Cortex of kidney (tissue), 1 donor: ENCODE measurements around the gene ACVR1.

Experiments
- DNase-seq: peaks from one replicate; lab custom pipeline; 2025; lab: John Stamatoyannopoulos, UW

ACVR1 gene

GRCh38 chr2:157853211-157853610, 22.9 kb downstream of the ACVR1 start:
- DNase-seq = no peak

- DNase-seq = no peak
Observed at GRCh38 chr2:157849591-157849990, 26.5 kb downstream of the ACVR1 start.

DNA sequence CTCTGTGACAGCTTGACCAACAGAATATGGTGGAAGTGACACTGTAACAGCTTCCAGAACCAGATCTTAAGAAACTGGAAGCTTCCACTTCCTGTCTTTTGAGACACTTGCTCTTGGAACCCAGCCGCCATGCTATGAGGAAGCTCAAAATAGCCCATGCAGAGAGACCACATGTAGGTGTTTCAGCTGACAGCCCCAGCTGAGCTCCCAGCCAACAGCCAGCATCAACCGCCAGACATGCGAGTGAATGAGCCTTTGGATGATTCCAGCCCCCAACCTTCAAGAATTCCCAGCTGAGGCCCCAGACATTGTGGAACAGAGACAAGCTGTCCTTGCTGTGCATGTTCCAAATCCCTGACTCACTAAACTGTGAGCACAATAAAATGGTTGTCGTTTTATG, 27.9 kb downstream of the ACVR1 start:
- DNase-seq = no peak

DNA sequence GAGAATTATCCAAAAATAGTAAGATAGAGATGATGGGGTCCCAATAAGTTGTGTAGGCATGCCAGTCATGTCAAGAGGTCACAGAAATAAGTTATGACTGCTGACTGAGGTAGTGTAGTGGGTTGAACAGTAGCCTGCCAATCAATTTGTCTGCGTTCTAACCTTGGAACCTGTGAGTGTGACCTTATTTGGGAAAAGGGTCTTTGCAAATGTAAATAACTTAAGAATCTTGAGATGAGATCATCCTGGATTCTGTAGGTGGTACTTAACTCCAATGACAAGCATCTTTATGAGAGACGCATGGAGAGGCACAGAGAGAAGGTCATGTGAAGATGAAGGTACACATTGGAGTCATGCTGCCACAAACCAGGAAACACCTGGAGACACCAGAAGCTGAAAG, 31.0 kb downstream of the ACVR1 start:
- no peak for DNase-seq

DNA sequence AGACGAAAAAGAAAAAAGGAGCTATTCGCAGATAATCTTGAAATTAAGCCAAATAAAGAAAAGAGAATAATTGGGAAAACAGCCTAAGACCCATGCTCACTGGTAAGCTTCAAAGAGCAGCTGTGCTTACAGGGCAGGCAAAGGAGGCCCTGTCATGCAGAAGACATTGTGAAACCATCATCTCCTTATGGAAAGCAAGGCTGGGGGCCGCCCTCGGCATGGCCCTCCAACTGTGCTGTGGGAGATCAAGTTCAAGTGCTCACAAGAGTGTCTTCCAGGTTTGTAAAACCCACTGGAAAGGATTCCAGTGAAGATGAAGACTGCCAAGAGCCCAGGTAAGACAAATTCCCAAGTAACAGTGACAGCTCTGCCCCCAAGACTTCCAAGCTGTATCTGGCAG, 32.2 kb downstream of the ACVR1 start:
- DNase-seq = no peak

DNA sequence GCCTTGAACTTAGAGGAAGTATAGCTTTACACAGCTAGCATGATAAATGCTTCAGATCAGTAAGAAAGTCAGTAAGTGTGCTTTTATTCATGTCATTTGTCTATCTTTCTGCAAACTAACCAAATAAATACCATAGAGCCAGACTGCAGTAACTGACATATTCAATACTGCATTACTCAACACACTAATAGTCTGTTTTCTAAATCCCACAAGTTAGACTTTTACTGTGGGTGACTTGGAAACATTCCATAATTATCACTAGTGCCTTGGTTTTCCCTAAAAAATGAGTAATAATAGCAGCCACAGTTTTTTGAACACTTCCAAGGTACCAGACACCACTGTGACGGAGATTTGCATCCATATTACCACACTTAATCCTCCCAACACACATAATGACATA, 33.0 kb downstream of the ACVR1 start:
- no peak for DNase-seq

DNA sequence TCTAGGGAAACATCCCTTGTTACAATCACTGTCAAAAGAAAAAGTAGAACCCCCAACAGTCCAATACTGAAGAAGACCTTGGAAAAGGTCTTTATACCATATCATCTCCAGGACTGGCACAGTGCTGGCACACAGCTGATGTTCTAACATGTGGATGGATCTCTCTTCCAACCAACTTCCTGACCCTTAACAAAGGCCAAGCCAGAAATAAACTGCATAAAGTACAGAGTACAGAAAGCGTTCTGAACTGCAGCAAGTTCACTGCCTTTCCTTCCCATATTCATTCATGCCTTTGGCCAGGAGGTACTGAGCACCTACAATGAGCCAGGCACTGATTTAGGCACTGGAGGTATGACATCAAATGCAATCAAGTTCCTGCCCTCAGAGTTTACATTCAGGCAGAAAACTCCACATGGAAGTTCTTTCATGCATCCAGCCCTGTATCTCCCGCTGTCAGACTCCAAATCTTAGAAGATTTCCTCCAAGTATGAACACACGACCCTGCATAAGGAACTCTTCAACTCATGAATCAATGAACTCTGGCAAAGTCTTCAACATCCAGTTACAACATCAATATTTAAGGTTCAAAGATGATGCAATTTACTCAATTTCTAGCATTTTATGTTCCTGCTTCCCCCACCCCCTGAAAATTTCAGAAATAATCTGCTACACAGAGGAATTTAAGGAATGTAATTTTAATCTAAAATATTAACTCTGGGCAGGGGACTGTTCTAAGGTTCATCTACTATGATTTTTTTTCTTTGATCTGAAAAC, 33.8 kb downstream of the ACVR1 start:
- no peak for DNase-seq

GRCh38 chr2:157841485-157841884, 34.6 kb downstream of the ACVR1 start:
- DNase-seq = no peak

- DNase-seq = no peak
Observed at GRCh38 chr2:157840568-157841156, 35.5 kb downstream of the ACVR1 start.

DNA sequence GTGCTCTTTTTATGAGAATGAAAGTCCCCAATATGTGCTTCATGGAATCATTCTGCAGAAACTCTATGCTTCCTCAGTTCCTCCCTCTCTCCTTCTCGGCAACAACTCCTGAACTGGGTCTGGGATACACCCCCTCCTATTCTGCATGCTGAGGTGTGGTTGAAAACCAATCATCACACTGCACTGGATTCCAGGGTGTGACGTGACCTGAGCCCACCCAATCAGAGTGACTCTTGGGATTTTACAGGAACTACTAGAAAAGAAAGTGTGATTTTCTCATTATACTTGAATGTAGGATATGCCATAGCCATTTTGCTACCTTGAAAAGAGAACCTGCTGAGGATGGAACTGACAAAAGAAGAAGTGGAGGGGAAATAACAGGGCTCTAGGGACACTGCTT, 36.3 kb downstream of the ACVR1 start:
- DNase-seq = no peak

DNA sequence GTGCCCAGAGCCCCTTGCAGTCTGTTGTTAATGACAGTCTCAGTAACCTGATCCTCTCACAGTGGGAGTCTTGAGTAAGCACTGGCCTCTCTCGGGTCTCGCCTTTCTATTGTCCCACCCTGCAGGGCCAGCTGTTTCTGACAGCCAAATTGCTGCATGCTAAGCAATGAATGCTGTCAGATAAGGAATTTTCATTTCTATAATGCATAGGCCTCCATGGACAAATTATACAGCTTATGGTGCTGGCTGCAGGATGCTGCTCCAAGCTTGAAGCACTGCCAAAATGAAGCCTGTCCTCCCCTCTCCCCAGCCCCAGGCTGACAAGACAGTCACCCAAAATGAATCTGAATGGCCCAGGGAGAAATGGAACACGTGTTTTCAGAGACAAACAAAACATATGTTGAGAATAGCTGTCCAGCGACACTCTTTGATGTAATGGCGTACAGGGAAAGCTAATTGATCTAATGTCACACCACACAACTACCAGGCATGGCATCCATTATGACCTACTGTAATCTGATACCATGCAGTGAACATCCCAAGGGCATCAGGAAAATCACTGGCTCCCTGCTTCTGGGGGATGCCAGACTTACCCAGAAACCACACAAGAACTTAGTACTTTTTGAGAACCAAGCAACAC, 36.8 kb downstream of the ACVR1 start:
- no peak for DNase-seq

- DNase-seq = no peak
Observed at GRCh38 chr2:157838442-157839161, 37.5 kb downstream of the ACVR1 start.

DNA sequence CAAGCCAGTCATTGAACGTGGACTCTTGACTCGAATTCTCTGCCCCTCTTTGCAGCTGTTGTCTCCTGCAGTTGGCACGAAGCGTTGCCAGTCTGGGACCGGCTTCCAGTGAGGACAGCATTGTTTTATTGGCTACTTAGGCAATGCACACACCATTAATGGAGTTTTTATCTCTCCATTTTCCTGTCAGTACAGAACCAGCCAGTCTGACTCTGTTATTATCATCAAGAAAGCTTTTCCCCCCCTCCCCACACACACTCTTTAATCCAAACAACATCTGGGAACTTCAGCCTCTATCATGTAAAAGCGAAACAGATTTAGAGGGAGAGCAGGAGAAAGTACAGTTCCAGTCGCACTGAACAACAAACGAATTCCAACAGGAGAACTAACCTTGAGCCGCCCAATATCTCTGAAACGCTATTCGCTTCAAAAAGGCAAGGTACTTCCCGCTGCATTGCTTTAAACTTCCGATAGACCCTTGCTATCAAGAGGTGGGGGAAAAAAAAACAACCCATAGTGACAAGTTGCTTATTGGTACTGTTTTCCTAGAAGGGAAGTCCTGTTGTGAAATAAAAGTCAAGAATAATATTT, 38.2 kb downstream of the ACVR1 start:
- no peak for DNase-seq

DNA sequence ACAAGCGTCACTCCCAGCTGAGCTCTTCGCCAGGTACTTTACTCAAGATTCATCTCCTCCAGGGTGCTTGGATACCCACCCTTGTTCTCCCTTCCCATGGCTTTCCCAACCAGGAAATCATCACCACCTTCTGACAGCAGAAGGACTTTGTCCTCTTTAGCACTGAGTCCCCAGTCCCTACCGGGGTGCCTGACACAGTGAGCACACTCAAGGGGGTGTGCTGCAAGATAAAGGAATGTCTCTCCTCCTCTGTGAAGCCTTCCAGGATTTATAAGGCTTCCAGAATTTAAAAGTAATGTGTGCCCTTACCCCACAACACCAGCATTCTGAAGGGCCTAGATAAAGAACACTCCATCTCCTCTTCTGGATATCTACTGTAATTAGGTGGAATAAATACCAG, 39.6 kb downstream of the ACVR1 start:
- no peak for DNase-seq

- no peak for DNase-seq
Observed at GRCh38 chr2:157835425-157835824, 40.7 kb downstream of the ACVR1 start.

DNA sequence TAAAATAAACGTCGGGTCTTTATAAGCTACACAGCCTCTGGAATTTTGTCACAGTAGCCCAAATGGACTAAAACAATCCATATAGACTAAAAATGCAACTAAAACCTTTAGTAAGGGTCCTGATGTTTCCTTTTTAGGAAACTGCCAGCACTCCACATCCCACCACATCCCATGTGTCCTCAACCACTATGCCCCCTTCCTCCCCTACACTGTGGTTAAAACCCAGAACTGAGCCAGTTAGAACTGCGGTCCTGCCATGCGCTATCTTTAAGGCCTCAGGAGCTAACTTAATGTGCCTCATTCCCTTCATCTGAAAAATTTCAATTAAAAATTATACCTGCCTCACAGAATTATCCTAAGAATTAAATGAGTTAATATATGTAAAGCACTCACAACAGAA, 41.1 kb downstream of the ACVR1 start:
- DNase-seq = no peak

DNA sequence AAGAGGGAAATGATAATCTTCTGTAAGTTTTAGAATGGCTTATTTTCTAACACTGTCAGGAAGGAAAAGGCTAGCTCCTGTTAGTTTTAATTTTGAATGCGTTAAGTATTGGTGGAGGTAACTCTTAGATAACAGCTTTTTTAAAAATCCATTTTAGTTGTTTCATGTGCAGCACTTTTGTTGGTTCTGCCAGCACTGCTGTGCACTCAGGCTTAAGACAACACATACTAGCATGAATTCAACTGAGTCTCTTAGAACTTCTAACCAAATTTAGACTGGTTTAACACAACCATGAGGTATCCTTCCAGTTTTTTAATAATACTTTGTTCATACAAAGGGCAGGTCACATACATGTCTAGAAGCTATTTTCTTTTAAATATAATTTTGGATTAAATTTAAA, 42.4 kb downstream of the ACVR1 start:
- DNase-seq = no peak

- no peak for DNase-seq
Observed at GRCh38 chr2:157831573-157832315, 44.4 kb downstream of the ACVR1 start.

- DNase-seq = no peak
Observed at GRCh38 chr2:157830696-157831570, 45.2 kb downstream of the ACVR1 start.

DNA sequence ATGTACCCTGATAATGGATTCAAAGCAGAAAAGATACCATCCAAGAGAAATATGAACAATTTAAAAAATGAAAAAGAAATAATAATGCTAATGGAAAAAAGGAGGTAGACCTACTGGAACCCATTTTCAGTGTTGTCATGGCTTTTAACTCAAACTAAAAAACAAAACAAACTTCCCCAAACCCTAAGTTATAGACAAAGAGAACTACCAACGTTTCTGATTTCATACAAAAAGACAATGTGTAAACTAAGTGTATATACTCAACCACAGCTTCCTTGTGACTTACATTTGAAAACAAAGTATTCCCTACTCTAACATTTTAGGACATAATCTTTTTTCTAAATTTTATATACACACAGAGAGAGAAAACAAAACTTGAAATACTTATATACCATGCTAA, 45.9 kb downstream of the ACVR1 start:
- DNase-seq = no peak

- no peak for DNase-seq
Observed at GRCh38 chr2:157827377-157827776, 48.8 kb downstream of the ACVR1 start.
